GM19043 (cell line): ENCODE data around the gene ACOT4.
"Not testable (repeated sequence)": the region's sequence is repeated elsewhere in the genome, so short reads cannot be mapped to it uniquely, and the experiment has no call there.

Experiments
- ATAC-seq: cut with Tn5 transposase; IDR thresholded peaks from one replicate; pipeline ENCODE4 v1.9.1; 2021; ENCODE audit warnings: low read depth; ENCODE audit not compliant: unreplicated experiment

The ACOT4 gene

DNA sequence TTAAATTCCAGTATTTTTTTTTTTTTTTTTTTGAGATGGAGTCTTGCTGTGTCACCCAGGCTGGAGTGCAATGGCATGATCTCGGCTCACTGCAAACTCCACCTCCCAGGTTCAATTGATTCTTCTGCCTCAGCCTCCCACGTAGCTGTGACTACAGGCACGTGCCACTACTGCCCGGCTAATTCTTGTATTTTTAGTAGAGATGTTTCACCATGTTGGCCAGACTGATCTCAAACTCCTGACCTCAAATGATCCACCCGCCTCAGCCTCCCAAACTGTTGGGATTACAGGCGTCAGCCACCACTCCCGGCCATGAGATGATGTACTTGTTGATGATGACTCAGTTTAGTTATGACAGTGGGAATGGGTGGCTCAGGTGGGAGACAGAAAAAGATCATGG, 17.4 kb upstream of the ACOT4 start:
- not testable (repeated sequence) for ATAC-seq

DNA sequence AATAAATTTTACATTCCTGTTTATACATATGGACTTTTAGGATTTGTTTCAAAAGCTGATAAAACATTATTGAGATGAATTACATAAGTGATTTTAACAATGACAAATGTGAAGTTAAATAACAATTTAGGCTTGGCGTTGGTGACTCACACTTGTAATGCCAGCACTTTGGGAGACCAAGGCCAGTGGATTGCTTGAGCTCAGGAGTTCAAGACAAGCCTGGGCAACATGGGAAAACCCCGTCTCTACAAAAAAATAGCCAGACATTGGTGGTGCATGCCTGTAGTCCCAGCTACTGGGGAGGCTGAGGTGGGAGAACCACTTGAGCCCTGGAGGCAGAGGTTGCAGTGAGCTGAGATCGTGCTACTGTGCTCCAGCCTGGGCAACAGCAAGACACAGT, 15.3 kb upstream of the ACOT4 start:
- no peak for ATAC-seq

DNA sequence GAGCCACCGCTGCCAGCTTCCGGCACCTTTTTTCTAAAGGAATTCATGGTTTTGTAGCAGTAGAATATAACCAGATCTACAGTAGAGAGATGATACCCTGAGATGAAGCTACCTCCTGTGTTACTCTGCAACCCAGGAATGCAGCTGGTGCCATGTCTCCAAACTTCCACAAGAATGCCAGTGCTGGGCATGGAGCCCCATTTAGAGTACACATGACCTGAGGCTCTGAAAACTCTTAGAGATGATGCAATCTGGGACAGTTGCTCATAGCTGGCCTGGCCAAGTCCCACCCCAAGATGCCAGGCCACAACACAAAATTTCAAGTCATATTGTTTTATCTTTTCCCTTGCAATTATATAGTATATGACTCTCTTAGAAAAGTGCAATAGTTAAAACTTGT, 14.5 kb upstream of the ACOT4 start:
- ATAC-seq: not testable (repeated sequence)

DNA sequence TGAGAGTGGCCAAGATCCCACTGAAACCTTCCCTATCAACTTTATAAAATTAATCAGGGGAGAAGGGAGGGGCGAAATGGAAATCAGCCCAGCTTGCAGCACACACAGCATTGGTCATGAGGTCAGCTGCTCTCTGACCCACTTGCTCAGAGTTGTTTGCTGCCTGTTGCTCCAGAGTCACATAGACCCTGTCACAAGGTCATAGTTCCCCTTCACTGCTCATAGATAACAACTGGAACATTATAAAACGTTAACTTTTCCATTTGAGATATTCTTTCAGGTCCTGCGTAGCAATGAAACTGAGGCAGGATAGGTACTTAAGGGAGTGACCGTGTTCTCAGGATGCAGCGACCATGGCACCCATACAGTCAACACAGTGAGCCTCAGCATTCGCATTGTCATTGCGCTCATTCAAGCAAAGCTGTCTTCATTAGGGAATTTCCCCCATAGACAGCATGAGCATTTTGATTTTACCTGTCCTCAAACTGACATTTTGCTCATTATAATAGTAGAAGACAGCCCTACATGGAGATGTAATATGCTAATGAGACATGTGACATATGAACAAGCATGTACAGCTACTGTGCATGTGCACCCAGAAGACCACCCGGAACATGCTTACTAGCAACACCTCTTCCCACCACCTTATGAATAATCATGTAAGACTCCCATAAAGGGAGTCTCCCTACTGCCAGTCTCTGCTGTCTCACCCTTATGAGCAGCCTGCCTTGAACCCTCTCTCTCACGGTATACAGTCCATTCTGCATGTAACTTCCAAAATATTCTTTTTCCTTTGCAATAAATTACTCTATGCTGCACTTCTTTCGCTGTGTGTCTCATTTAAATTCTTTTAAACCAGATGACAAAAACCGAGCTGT, 9.3 kb upstream of the ACOT4 start:
- not testable (repeated sequence) for ATAC-seq

DNA sequence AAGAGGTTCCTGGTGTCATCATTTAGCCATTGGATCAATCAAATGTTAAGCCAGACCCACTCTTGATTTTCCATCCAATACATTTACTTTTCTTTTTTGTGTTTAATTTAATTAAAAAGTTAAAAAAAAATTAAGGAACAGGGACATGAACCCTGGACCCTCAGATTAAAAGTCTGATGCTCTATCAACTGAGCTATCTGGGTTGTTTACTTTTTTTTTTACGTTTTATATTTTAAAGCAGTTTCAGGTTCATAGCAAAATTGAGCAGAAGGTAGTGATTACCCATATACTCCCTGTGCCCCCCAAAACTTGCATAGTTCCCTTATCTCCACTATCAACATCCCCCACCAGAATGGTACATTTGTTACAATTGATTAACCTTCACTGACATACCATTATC, 3.0 kb upstream of the ACOT4 start:
- ATAC-seq: no peak

DNA sequence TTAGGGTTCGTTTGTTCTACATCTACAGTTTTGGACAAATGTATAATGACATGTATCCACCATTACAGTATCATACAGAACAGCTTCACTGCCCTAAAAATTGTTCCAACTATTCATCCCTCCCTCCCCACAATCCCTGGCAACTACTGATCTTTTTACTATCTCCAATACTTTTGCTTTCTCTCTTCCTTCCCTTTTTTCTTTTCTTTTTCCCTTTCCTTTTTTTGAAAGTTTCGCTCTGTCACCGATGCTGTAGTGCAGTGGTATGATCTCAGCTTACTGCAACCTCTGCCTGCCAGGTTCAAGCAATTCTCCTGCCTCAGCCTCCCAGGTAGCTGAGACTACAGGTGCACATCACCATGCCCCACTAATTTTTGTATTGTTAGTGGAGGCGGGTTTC, 2.6 kb upstream of the ACOT4 start:
- ATAC-seq: no peak

DNA sequence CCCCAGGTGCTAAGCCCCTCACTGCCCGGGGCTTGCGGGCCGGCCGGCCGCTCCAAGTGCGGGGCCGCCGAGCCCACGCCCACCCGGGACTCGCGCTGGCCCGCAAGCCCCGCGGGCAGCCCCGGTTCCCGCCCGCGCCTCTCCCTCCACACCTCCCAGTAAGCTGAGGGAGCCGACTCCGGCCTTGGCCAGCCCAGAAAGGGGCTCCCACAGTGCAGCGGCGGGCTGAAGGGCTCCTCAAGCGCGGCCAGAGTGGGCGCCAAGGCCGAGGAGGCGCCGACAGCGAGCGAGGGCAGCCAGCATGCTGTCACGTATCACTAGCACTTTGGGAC, 1.0 kb upstream of the ACOT4 start:
- not testable (repeated sequence) for ATAC-seq

DNA sequence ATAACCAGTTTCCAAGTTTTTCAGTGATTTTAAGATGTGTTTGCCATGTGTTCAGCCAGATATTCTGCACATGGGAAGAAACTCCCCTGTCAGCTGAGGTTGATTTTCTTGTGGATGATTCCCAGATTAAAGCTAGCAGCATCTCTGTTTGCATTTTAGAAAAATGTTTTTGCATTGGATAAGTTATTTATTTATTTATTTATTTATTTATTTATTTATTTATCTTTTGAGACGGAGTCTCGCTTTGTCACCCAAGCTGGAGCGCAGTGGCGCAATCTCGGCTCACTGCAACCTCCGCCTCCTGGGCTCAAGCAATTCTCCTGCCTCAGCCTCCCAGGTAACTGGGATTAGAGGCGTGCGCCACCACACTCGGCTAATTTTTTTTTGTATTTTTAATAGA, 2.8 kb downstream of the ACOT4 start:
- no peak for ATAC-seq

DNA sequence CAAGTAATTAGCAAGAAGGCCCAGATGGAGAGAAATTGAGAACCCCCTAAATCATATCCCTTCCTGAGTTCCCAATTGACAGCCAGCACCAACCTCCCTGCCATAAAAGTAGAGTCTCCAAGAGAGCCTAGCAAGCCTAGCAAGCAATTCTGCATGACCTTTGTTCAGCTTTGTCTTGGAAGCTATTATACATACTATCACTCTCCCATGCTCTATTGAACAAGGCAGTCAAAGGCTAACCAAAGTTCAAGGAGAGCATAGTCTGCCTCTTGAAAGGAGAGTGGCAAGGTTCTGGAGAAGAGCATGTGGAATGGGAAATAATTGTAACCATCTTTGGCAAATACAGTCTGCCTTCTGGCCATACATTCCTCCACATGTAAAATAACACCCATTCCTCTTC, 7.8 kb downstream of the ACOT4 start:
- no peak for ATAC-seq

DNA sequence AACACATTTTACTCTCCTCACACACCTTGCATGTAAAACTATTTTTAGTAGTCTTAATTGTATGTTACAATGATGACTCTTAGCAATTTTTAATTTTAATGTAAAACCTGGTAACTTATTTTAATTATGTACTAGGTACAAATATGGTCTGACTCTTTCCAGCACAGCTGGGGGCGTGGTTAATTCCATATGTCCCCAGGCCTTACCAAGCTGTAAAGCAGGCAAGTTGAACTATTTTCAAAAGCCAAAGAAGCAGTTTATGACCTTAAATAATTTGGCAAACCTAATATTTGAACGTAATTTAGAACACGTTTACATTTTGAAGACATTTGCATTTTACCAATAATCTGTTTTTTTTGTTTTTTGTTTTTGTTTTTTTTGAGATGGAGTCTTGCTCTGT, 11.3 kb downstream of the ACOT4 start:
- ATAC-seq: no peak

DNA sequence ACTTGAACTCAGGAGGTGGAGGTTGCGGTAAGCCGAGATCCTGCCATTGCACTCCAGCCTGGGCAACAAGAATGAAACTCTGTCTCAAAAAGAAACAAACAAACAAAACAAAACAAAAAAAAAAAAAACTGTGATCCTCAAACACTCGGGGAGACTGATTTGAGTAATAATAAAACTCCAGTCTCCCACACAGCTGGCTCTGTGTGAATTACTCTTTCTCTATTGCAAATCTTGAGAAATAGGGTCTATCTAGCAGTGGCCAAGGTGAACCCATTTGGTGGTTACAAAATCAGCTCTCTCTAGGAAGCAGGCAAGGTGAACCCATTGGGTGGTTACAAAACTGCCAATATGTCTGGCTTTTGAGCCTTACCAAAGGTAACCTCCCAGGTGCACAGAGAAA, 14.6 kb downstream of the ACOT4 start:
- ATAC-seq: no peak

DNA sequence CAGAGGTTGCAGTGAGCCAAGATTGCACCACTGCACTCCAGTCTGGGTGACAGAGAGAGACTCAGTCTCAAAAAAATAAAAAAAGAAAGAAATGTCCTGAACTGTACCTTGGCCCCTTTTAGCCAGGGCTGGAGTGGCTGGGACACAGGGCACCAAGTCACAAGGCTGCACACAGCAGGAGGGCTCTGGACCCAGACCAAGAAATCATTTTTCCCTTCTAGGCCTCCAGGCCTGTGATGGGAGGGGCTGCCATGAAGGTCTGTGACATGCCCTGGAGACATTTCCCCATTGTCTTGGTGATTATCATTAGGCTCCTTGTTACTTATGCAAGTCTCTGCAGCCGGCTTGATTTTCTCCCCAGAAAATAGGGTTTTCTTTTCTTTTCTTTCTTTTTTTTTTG, 15.6 kb downstream of the ACOT4 start:
- ATAC-seq: no peak

DNA sequence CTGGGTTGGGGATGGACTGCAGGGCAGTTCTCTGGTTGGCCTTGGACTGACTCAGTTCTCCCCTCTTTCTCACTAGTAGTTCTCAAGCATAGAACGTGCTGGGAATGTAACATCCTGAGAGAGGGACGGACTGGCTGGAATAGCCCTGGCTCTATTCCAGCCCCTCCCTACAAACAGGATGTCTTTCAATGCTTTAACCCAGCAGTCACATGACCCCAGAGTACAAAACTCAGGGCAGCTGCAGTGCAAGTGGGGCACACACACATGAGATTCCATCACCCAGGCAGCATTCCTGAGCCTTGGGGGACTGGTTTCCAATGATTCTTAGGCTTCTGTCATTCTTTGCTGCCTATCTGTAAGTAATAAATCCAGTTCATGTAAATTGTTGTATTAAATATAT, 19.0 kb downstream of the ACOT4 start:
- no peak for ATAC-seq

DNA sequence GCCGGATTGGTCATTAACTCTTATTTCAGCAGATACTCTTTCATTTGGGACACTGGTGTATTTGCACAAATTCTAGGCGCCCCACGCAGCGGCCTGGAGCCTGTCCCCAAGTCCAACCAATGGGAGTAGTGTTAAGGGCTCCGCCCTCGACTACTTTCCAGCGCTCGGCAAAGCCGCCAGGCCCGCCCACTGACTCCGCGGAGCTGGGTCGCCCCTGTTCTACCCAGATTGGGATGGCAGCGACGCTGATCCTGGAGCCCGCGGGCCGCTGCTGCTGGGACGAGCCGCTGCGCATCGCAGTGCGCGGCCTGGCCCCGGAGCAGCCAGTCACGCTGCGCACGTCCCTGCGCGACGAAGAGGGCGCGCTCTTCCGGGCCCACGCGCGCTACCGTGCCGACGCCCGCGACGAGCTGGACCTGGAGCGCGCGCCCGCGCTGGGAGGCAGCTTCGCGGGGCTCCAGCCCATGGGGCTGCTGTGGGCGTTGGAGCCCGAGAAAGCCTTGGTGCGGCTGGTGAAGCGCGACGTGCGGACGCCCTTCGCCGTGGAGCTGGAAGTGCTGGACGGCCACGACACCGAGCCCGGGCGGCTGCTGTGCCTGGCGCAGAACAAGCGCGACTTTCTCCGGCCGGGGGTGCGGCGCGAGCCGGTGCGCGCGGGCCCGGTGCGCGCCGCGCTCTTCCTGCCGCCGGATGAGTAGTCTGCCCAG, 20.8 kb downstream of the ACOT4 start, which contains the start of gene ACOT6:
Gene ACOT6, plus strand, starts transcription at position 179 of the 707 bp plus-strand sequence. Its CDS starts 55 bp downstream, at position 234.
- ATAC-seq: no peak

DNA sequence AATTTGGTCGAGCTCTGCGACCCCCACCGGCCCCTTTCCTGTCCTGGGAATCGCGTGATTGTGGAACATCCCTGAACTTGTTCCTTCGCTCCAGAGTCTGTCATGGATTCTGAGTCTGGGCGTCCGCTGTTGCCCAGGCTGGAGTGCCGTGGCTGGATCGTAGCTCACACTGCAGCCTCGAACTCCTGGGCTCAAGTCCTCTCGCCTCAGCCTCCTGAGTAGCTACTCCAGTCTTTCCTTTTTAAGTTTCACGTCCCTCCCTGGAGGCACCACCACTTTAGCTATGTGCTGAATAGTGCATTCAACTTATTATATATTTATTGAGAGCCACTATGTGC, 21.3 kb downstream of the ACOT4 start:
- no peak for ATAC-seq

DNA sequence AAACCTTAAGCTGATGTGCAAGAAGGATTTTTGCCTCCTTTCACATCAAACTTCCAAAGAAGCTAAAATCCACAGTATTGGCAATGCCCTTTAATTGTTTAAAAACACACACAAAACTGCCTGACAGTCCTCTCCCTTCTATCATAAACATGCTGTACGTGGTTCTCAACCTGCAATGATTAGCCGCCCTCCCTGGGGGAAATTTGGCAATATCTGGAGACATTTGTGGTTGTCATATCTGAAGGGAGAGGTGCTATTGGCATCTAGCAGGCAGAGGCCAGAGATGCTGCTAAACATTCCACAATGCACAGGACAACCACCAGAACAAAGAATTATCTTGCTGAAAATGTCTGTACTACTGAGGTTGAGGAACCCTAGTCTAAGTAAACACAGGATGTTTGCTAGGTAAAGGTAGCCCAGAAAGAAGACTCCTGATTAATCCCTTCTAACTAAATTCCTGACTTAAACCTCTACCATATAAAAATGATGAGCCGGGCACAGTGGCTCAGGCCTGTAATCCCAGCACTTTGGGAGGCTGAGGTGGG, 21.8 kb downstream of the ACOT4 start:
- no peak for ATAC-seq

DNA sequence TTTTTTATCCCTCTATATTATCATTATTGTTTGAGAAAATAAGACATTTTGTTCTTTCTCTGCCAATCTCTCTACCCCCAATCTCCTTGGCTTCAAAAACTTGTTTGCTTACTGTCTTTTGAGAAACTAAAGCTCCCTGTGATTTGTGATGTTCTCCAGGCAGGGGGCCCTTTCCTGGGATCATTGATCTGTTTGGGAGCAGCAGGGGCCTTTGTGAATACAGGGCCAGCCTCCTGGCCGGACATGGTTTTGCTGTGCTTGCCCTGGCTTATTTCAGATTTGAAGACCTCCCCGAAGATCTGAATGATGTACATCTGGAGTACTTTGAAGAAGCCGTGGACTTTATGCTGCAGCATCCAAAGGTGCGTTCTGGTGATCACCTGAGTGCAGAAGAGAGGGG, 25.2 kb downstream of the ACOT4 start:
- no peak for ATAC-seq

DNA sequence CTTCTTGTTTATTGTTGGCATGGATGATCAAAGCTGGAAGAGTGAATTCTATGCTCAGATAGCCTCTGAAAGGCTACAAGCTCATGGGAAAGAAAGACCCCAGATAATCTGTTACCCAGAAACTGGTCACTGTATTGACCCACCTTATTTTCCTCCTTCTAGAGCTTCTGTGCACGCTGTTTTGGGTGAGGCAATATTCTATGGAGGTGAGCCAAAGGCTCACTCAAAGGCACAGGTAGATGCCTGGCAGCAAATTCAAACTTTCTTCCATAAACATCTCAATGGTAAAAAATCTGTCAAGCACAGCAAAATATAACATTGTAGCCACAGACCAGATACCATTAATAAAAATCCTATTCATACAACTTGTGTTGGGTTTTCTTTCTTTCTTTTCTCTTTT, 27.9 kb downstream of the ACOT4 start:
- no peak for ATAC-seq

DNA sequence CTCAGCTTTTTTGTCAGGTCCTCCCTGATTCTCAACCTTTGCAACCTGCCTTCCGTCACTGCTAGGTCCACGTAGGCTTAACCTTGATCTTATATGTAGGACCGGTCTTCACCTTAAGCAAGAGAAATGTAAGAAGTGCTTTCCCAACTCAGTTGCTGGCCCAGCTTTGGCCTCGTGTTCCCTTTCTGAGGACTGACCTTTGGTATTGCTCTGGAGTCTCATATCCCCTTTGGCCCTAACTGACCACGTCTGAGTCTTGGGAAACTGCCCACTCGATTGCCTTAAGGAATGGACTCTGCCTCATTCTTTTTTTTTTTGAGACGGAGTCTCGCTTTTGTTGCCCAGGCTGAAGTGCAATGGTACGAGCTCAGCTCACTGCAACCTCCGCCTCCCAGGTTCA, 28.6 kb downstream of the ACOT4 start:
- ATAC-seq: no peak

DNA sequence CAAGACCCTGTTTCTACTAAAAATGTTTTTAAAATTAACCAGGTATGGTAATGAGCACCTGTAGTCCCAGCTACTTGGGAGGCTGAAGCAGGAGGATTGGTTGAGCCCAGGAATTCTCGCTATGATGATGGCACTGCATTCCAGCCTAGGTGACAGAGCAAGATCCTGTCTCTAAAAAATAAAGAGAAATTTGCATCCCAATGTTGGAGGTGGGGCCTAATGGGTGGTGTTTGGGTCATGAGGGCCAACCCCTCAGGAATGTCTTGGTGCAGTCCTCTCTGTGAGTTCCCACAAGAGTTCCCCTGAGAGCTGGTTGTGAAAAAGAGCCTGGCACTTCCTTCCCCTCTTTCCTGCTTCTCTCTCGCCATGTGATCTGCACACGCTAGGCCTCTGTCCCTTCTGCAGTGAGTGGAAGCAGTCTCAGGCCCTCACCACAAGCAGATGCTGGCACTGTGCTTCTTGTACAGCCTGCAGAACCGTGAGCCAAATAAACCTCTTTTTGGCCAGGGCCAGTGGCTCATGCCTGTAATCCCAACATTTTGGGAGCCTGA, 31.9 kb downstream of the ACOT4 start:
- no peak for ATAC-seq

DNA sequence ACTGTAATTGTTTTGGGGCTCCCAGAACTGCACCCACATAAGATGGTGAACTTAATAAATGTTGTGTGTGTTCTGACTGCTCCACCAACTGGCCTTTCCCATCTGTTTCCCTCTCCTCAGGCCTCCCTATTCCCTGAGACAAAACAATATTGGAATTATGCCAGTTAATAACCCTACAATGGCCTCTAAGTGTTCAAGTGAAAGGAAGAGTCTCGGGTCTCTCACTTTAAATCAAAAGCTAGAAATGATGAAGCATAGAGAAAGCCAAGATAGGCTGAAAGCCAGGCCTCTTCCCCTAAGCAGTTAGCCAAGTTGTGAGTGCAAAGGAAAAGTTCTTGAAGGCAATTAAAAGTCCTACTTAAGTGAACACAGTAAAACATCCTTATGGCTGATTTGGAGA, 34.0 kb downstream of the ACOT4 start:
- ATAC-seq: no peak

DNA sequence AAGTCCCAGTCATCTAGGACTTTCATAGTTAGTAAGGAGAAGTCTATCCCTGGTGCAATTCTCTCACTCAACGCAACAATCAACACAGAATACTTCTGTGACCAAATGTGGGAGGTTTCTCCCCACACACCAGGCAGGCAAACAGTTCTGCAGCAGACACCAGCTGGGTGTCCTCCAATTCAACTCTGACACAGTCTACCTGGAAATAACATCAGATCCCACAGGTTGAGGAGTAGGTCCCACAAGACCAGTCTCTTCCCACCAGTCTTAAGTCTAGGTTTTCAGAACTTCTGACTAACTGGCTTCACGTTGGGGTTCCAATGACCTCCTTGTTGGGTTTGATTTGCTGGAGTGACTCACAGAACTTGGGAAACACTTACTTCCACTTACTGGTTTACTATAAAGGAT, 35.5 kb downstream of the ACOT4 start:
- no peak for ATAC-seq
